ENCODE measurements around the gene LMCD1.

DNA sequence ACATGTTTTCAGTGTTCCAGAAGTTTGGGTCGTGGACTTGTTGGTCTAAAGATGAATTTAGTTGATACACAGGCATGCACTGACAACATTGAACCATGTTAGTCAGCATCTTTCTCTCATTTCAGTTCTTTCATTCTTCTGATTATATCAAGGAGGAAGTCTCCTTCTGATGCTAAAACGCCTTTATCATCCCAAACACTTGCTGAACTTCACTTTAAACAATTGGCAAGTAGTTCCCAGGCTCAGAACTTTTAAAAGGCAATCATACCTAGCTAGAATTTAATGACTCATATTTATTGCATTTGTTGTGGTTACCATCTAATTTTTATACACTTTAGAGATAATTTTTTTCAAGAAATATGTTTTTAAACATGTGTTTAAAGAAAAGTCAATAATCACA is 15.9 kb downstream of the LMCD1 start:
- TF ChIP-seq, protein P1, sequence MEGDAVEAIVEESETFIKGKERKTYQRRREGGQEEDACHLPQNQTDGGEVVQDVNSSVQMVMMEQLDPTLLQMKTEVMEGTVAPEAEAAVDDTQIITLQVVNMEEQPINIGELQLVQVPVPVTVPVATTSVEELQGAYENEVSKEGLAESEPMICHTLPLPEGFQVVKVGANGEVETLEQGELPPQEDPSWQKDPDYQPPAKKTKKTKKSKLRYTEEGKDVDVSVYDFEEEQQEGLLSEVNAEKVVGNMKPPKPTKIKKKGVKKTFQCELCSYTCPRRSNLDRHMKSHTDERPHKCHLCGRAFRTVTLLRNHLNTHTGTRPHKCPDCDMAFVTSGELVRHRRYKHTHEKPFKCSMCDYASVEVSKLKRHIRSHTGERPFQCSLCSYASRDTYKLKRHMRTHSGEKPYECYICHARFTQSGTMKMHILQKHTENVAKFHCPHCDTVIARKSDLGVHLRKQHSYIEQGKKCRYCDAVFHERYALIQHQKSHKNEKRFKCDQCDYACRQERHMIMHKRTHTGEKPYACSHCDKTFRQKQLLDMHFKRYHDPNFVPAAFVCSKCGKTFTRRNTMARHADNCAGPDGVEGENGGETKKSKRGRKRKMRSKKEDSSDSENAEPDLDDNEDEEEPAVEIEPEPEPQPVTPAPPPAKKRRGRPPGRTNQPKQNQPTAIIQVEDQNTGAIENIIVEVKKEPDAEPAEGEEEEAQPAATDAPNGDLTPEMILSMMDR (IDR thresholded peaks at IDR 0.05), result no peak
- no peak for TF ChIP-seq EP300 (IDR thresholded peaks at IDR 0.05)
